HCT116 (cell line): ENCODE measurements around the gene KHDRBS2. TPM values are rescaled to one million over a fixed set of nuclear protein-coding genes. Genes with fewer than 3 reads are reported as not detected.

ENCODE experiments used
- ATAC-seq: fragments of 200-7000 bp; cut with Tn5 transposase; 2 replicates; pipeline ENCODE4 v1.9.1; 2020; ENCODE audit warnings: mild to moderate bottlenecking, moderate library complexity
- BruUV-seq: library from RNA; stranded (reverse); fragments of 400-500 nt; replicated peaks from 2 replicates; lab custom pipeline; 2021; lab: Mats Ljungman, UMichigan
- CTCF ChIA-PET: fragments of 300-600 bp; sonication (Branson Sonifier 250); formaldehyde crosslinking; loops from one replicate; lab custom pipeline; 2021; ENCODE audit warnings: antibody characterized with exemption; lab: Charles Lee
- POLR2A ChIA-PET: fragments of 300-600, 350-600 bp; sonication (Branson Sonifier 250); formaldehyde crosslinking; loops from one replicate; lab custom pipeline; 2021; ENCODE audit warnings: antibody characterized with exemption; lab: Charles Lee
- RAD21 ChIA-PET, 2 experiments: fragments of 300-600 bp; sonication (Branson Sonifier 250); formaldehyde crosslinking; loops; one replicate each; lab custom pipeline; 2023; ENCODE audit warnings: low total read pairs in 2 of 2; ENCODE audit not compliant: uncharacterized antibody in 2 of 2, unreplicated experiment in 2 of 2, low non-redundant PET in 1 of 2; lab: Charles Lee
- DNase-seq: peaks from one replicate; pipeline ENCODE4 v3.0.0-alpha.2; 2010; ENCODE audit warnings: low read depth, low spot score
- H2AFZ ChIP-seq: fragments of 200-600 bp; shearing (Covaris generic), sonication (generic); 2 replicates; pipeline ENCODE4 v1.6.1; 2017; ENCODE audit warnings: low read depth, mixed run types, mixed read lengths, antibody characterized with exemption, low read length; ENCODE audit not compliant: poor library complexity, severe bottlenecking
- H3K27ac ChIP-seq: 2 replicates; pipeline ENCODE4 v1.5.1; 2012; ENCODE audit warnings: low read depth, low read length
- H3K27me3 ChIP-seq: fragments of 200-600 bp; sonication (generic); 2 replicates; pipeline ENCODE4 v1.6.1; 2016; ENCODE audit warnings: mixed run types, low read length, mixed read lengths; ENCODE audit not compliant: insufficient read depth
- H3K36me3 ChIP-seq, 2 experiments: fragments of 200-500 bp in 1 of 2; fragments of 200-600 bp in 1 of 2; sonication (Bioruptor generic) in 1 of 2; sonication (generic) in 1 of 2; 2 replicates each; pipeline versions ENCODE4 v1.5.1 to v1.6.1; 2014 to 2016; ENCODE audit warnings: low read length in 2 of 2, inconsistent platforms in 1 of 2, mixed read lengths in 1 of 2, mixed run types in 1 of 2; ENCODE audit not compliant: insufficient read depth in 2 of 2, control insufficient read depth in 1 of 2
- H3K4me1 ChIP-seq, 2 experiments: fragments of 200-600 bp in 1 of 2; sonication (generic) in 1 of 2; 2 replicates each; pipeline versions ENCODE4 v1.5.1 to v1.6.1; 2012 to 2017; ENCODE audit warnings: low read length in 2 of 2, inconsistent platforms in 1 of 2, mild to moderate bottlenecking in 1 of 2, mixed read lengths in 1 of 2, mixed run types in 1 of 2, moderate library complexity in 1 of 2; ENCODE audit not compliant: insufficient read depth in 2 of 2, control insufficient read depth in 1 of 2
- H3K4me2 ChIP-seq: fragments of 200-600 bp; sonication (generic); 2 replicates; pipeline ENCODE4 v1.6.1; 2017; ENCODE audit warnings: mixed run types, low read length, mixed read lengths
- H3K4me3 ChIP-seq, 2 experiments: fragments of 200-600 bp in 1 of 2; sonication (generic) in 1 of 2; replicated peaks in 1 of 2; 2 replicates each; pipeline ENCODE4 v1.5.1; 2011 to 2016; ENCODE audit warnings: low read length in 2 of 2, control low read depth in 1 of 2, low read depth in 1 of 2, mild to moderate bottlenecking in 1 of 2, mixed read lengths in 1 of 2, mixed run types in 1 of 2
- H3K79me2 ChIP-seq: fragments of 200-600 bp; sonication (generic); 2 replicates; pipeline ENCODE4 v1.6.1; 2017; ENCODE audit warnings: mild to moderate bottlenecking, mixed run types, low read length, moderate library complexity, mixed read lengths; ENCODE audit not compliant: insufficient read depth
- H3K9ac ChIP-seq: fragments of 200-600 bp; sonication (generic); 2 replicates; pipeline ENCODE4 v1.6.1; 2016; ENCODE audit warnings: low read length, mixed read lengths
- H3K9me2 ChIP-seq: fragments of 200-600 bp; sonication (generic), shearing (Covaris generic); 2 replicates; pipeline ENCODE4 v1.6.1; 2017; ENCODE audit warnings: mixed run types, mild to moderate bottlenecking, moderate library complexity; ENCODE audit not compliant: insufficient read depth
- H3K9me3 ChIP-seq, 2 experiments: fragments of 200-500 bp in 1 of 2; fragments of 200-600 bp in 1 of 2; sonication (Bioruptor generic) in 1 of 2; sonication (generic) in 1 of 2; 2 replicates each; pipeline ENCODE4 v1.6.1; 2014 to 2017; ENCODE audit warnings: low read length in 2 of 2, mixed read lengths in 2 of 2, inconsistent platforms in 1 of 2, low read depth in 1 of 2, mild to moderate bottlenecking in 1 of 2, mixed run types in 1 of 2, moderate library complexity in 1 of 2; ENCODE audit not compliant: control insufficient read depth in 1 of 2, insufficient read depth in 1 of 2
- H4K20me1 ChIP-seq: fragments of 200-600 bp; sonication (generic), shearing (Covaris generic); 2 replicates; pipeline ENCODE4 v1.6.1; 2017; ENCODE audit warnings: mixed run types, mild to moderate bottlenecking, moderate library complexity; ENCODE audit not compliant: insufficient read depth
- ATF3 ChIP-seq: IDR thresholded peaks from 2 replicates; pipeline ENCODE4 v1.6.1; 2012
- CBX3 ChIP-seq: IDR thresholded peaks from 2 replicates; pipeline ENCODE4 v1.6.1; 2012; ENCODE audit warnings: low read depth
- CEBPB ChIP-seq: IDR thresholded peaks from 2 replicates; pipeline ENCODE4 v1.6.1; 2012; ENCODE audit warnings: low read depth
- CTCF ChIP-seq, 3 experiments: fragments of 200-600 bp in 1 of 3; sonication (generic) in 1 of 3; IDR thresholded peaks in 2 of 3; conservative IDR thresholded peaks in 1 of 3; 2 replicates each; pipeline ENCODE4 v1.5.1; 2012 to 2017; ENCODE audit warnings: low read depth in 2 of 3, low read length in 2 of 3, antibody characterized with exemption in 1 of 3, borderline replicate concordance in 1 of 3, control low read depth in 1 of 3, mild to moderate bottlenecking in 1 of 3, mixed read lengths in 1 of 3, mixed run types in 1 of 3, moderate library complexity in 1 of 3; ENCODE audit not compliant: insufficient read depth in 1 of 3
- EGR1 ChIP-seq: IDR thresholded peaks from 2 replicates; pipeline ENCODE4 v1.6.1; 2012; ENCODE audit warnings: low read depth
- ELF1 ChIP-seq: IDR thresholded peaks from 2 replicates; pipeline ENCODE4 v1.6.1; 2012; ENCODE audit warnings: low read depth, borderline replicate concordance
- EZH2 ChIP-seq: fragments of 200-600 bp; sonication (generic); IDR thresholded peaks from 2 replicates; pipeline ENCODE4 v1.6.1; 2017; ENCODE audit warnings: antibody characterized with exemption, mixed run types
- EZH2phosphoT487 ChIP-seq: fragments of 200-600 bp; IDR thresholded peaks from 2 replicates; pipeline ENCODE4 v1.6.1; 2018; ENCODE audit warnings: antibody characterized with exemption, borderline replicate concordance
- JUND ChIP-seq: IDR thresholded peaks from 2 replicates; pipeline ENCODE4 v1.6.1; 2012
- POLR2A ChIP-seq: IDR thresholded peaks from 2 replicates; pipeline ENCODE4 v1.7.0; 2011; ENCODE audit warnings: borderline replicate concordance; ENCODE audit not compliant: insufficient read depth, insufficient read length; ENCODE audit errors: extremely low read depth
- POLR2AphosphoS5 ChIP-seq: IDR thresholded peaks from 2 replicates; pipeline ENCODE4 v1.6.1; 2011; ENCODE audit warnings: mild to moderate bottlenecking, low read depth, low read length, moderate library complexity
- RAD21 ChIP-seq: IDR thresholded peaks from 2 replicates; pipeline ENCODE4 v1.6.1; 2012; ENCODE audit warnings: low read depth, mild to moderate bottlenecking
- REST ChIP-seq: IDR thresholded peaks from 2 replicates; pipeline ENCODE4 v1.6.1; 2012; ENCODE audit warnings: low read depth
- SIN3A ChIP-seq: IDR thresholded peaks from 2 replicates; pipeline ENCODE4 v1.6.1; 2012; ENCODE audit warnings: low read depth
- TCF7L2 ChIP-seq: IDR thresholded peaks from 2 replicates; pipeline ENCODE4 v1.7.0; 2011; ENCODE audit warnings: borderline replicate concordance, inconsistent platforms; ENCODE audit not compliant: insufficient read depth, insufficient read length; ENCODE audit errors: extremely low read depth
- ZFX ChIP-seq: fragments of 450-650 bp; IDR thresholded peaks from 2 replicates; pipeline ENCODE4 v1.6.1; 2017
- ZNF274 ChIP-seq: fragments of 200-500 bp; sonication (Bioruptor generic); IDR thresholded peaks from 2 replicates; pipeline ENCODE4 v1.6.1; 2014; ENCODE audit warnings: mild to moderate bottlenecking, low read depth, low read length, inconsistent platforms
- intact Hi-C: fragments of 100-400 bp; cut with micrococcal nuclease; formaldehyde crosslinking; loops from 2 replicates; pipeline ENCODE4 v1.10.0; 2022
- total RNA-seq: library from RNA; stranded (reverse); gene quantifications from one replicate; pipeline ENCODE4 v1.2.1, GENCODE V29; 2021; ENCODE audit not compliant: unreplicated experiment

KHDRBS2 gene
- total RNA-seq, 1 experiment from 2014 or later: not detected

- no TSS peak for BruUV-seq
- Histone ChIP-seq H4K20me1 (no peaks in the 10 kb centered on the region), H3K27ac (no peak overlapping the region), H3K4me3 (no peak overlapping the region), H3K9me2 (no peaks in the 10 kb centered on the region), H3K36me3 (no peaks in the 10 kb centered on the region), H3K9me3 (peaks cover 0 to 28% of the 10 kb centered on the region in 2 experiments; a peak in 2 of 4 replicates), H3K9ac (no peak overlapping the region), H2AFZ (no peak overlapping the region), H3K4me1 (no peaks in the 10 kb centered on the region), H3K79me2 (no peaks in the 10 kb centered on the region), H3K27me3 (no peaks in the 10 kb centered on the region), H3K4me2 (no peak overlapping the region)
- intact Hi-C loops: no loop called here
- TF ChIP-seq POLR2A: no peak
- TF ChIP-seq ATF3: no peak
- no peak for TF ChIP-seq EZH2
- no peak for TF ChIP-seq ZFX
- no peak for TF ChIP-seq EGR1
- no peak for TF ChIP-seq CEBPB
- TF ChIP-seq ELF1: no peak
- TF ChIP-seq ZNF274: no peak
- DNase-seq (no peak), ATAC-seq (no peak)
- ChIA-PET CTCF (no interaction called here), POLR2A (no interaction called here), RAD21 (no interaction called here)
Measured at GRCh38 chr6:61841958-61842357, 444.1 kb downstream of the KHDRBS2 start.

- H3K9me2 ChIP-seq: no peaks in the 10 kb centered on the region
- H3K27me3 ChIP-seq: no peaks in the 10 kb centered on the region
- ATAC-seq (no peak), DNase-seq (no peak)
- CTCF ChIA-PET: no interaction called here
- peaks cover 5 to 8% of the 10 kb centered on the region in 2 experiments; a peak in 2 of 4 replicates for H3K9me3 ChIP-seq
- RAD21 ChIA-PET: no interaction called here
- intact Hi-C loops: no loop called here
- POLR2A ChIA-PET: no interaction called here
- no TSS peak for BruUV-seq
- no peak overlapping the region for H3K4me3 ChIP-seq
- H3K79me2 ChIP-seq: no peaks in the 10 kb centered on the region
- H3K9ac ChIP-seq: no peak overlapping the region
- H2AFZ ChIP-seq: no peak overlapping the region
- H3K36me3 ChIP-seq: no peaks in the 10 kb centered on the region
- no peak overlapping the region for H3K27ac ChIP-seq
- no peak overlapping the region for H3K4me2 ChIP-seq
- H4K20me1 ChIP-seq: no peaks in the 10 kb centered on the region
- H3K4me1 ChIP-seq: no peaks in the 10 kb centered on the region
- TF ChIP-seq POLR2AphosphoS5 (no peak), POLR2A (no peak), SIN3A (no peak), EZH2 (no peak), REST (no peak), CTCF (IDR thresholded peaks at IDR 0.05 in 2 of 3, conservative IDR thresholded peaks at IDR 0.05 in 1 of 3; ENCODE audit: borderline replicate concordance in 1 of 3, insufficient read depth in 1 of 3, low read depth in 2 of 3, low read length in 2 of 3) (no peak), RAD21 (no peak), EZH2phosphoT487 (no peak), CBX3 (no peak), JUND (no peak), ELF1 (no peak), ZFX (no peak), TCF7L2 (no peak)
Measured at GRCh38 chr6:61835237-61835636, 450.8 kb downstream of the KHDRBS2 start.
